Measurements from ENCODE around the gene FAM72B.
"Not testable (repeated sequence)": the region's sequence is repeated elsewhere in the genome, so short reads cannot be mapped to it uniquely, and the experiment has no call there.

The FAM72B gene

DNA sequence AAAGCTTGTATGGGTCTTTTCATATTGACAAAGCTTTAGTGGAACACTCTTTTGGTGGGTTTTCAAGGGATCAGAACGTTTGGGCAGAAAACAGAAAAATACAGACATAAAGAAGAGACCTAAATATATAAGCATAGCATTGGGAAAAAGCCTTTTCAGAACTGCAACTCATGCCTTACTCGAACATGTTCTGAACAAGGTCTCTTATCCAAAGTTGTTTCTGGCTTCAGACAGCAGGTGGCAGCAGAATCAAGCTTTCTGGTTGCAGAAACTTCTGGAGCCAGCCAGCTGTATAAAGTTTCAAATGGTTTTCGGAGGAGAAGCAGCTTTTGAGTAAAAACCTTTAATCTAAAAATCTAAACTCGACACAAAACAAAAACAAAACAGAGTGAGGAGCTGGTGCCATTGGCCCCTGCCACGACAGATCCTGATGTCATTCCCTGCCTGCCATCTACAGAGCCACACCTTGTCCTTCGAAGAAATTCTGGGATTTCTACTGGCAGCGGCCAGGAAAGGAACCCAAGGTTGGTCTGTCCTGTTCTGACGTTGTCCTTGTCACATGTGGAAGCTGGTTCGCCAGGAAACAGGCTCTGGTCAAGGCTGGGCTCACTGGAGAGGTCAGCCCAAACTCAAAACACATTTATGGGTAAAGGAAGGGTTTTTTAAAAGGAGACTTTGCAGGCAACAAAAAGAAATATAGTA is 35.5 kb downstream of the FAM72B start:
- not testable (repeated sequence) for DNase-seq

GRCh38 chr1:121140393-121140792 is 43.7 kb downstream of the FAM72B start:
- DNase-seq = not testable (repeated sequence)

DNA sequence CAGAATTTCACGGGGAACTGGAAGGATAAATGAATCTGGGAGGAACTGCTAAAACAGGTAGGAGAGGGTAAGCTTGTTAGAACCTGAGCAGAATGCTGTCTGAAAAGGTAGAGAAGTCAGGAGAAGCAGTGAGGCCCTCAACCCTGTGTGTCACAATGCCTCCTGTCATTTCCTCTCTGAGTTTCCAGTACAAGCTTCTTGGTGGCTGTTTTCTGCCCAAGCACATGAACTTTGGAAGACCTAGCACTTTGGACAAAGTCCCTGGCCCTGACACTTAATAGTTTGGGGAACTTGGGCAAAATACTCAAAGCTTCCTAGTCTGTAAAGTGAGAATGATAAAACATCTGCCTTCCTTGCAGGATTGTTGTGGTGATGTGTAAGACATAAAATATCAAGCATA is 52.6 kb downstream of the FAM72B start:
- not testable (repeated sequence) for DNase-seq

DNA sequence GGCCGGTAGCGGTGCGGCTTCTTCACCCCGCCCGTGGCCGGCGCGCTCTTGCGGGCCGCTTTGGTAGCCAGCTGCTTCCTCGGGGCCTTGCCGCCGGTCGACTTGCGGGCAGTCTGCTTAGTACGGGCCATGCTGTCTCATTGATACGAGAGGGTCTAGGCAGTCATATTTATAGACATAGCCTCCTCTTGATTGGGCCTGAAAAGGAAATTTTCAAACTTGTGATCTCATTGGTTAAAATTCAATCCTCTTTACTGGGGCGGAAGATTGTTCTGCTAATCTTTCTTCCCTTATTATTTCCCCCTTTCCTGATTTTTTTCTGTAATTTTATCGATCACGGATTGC is 65.7 kb downstream of the FAM72B start:
- not testable (repeated sequence) for DNase-seq
